Bronchial epithelial cell (primary cell): ENCODE measurements around the gene DHRS13. TPM values are rescaled to one million over a fixed set of nuclear protein-coding genes. Genes with fewer than 3 reads are reported as not detected.

Experiments
- DNase-seq: peaks from one replicate; pipeline ENCODE4 v3.0.0-alpha.2; 2010; ENCODE audit warnings: low read depth
- FAIRE-seq: peaks from 2 replicates; lab custom pipeline; 2011; peaks lifted over from hg19 to GRCh38; lab: Jason Lieb, UNC
- H3K27me3 ChIP-seq: 2 replicates; pipeline ENCODE4 v1.5.1; 2011; ENCODE audit warnings: low read length; ENCODE audit not compliant: control insufficient read depth, insufficient read depth
- H3K36me3 ChIP-seq: 2 replicates; pipeline ENCODE4 v1.5.1; 2011; ENCODE audit warnings: low read length; ENCODE audit not compliant: control insufficient read depth, insufficient read depth
- H3K4me3 ChIP-seq: 2 replicates; pipeline ENCODE4 v1.5.1; 2011; ENCODE audit warnings: mild to moderate bottlenecking, low read depth, low read length, control low read depth
- total RNA-seq: library from RNA; depleted of rRNA; stranded (reverse); fragments of >200 nt; gene quantifications from 2 replicates; pipeline ENCODE4 v1.2.1, GENCODE V29; 2014
- TF ChIP-seq, protein P1 (sequence below): IDR thresholded peaks from 2 replicates; pipeline ENCODE4 v1.5.1; 2011; ENCODE audit warnings: mild to moderate bottlenecking, moderate library complexity, low read length, control low read depth, inconsistent platforms; ENCODE audit not compliant: insufficient read depth, severe bottlenecking

Gene DHRS13
- total RNA-seq, 1 donor from 2014 or later, result 11.3 TPM

DNA sequence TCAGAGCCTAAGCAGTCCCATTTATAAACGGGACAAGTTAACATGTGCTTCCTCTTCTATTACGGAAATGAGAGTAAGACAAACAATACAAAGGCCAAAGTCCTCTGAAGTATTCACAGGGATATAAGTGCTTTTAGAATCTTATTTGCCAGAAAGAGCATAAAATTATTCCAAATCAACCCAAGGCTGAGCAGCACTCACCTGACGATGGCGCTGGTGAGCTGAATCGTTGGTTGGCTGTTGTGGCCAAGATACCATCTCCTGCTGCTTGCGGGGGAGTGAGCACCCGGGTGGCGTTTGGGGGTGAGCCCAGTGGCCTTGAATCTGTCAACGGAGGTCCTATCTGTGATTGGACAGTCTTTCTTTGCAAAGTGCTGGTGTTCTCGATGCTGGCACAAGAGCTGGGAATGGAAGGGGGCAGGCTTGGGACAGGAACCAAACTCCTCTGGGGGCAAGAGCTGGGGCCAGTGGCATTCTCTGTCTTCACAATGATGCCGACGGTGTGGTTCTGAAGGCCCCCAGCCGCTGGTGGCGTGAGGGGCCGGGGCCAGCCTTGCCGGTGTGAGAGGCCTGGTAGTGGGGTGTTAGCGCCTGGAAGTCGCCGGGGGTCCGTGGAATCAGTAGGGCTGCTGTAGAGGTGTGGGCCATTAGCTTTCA is 9.5 kb upstream of the DHRS13 start:
- H3K27me3 ChIP-seq, result no peaks in the 10 kb centered on the region
- DNase-seq, result no peak
- H3K36me3 ChIP-seq, result peaks cover 44% of the 10 kb centered on the region
- no peak for FAIRE-seq
- TF ChIP-seq, protein P1, sequence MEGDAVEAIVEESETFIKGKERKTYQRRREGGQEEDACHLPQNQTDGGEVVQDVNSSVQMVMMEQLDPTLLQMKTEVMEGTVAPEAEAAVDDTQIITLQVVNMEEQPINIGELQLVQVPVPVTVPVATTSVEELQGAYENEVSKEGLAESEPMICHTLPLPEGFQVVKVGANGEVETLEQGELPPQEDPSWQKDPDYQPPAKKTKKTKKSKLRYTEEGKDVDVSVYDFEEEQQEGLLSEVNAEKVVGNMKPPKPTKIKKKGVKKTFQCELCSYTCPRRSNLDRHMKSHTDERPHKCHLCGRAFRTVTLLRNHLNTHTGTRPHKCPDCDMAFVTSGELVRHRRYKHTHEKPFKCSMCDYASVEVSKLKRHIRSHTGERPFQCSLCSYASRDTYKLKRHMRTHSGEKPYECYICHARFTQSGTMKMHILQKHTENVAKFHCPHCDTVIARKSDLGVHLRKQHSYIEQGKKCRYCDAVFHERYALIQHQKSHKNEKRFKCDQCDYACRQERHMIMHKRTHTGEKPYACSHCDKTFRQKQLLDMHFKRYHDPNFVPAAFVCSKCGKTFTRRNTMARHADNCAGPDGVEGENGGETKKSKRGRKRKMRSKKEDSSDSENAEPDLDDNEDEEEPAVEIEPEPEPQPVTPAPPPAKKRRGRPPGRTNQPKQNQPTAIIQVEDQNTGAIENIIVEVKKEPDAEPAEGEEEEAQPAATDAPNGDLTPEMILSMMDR, result peak; percentile 14
- no peak overlapping the region for H3K4me3 ChIP-seq

DNA sequence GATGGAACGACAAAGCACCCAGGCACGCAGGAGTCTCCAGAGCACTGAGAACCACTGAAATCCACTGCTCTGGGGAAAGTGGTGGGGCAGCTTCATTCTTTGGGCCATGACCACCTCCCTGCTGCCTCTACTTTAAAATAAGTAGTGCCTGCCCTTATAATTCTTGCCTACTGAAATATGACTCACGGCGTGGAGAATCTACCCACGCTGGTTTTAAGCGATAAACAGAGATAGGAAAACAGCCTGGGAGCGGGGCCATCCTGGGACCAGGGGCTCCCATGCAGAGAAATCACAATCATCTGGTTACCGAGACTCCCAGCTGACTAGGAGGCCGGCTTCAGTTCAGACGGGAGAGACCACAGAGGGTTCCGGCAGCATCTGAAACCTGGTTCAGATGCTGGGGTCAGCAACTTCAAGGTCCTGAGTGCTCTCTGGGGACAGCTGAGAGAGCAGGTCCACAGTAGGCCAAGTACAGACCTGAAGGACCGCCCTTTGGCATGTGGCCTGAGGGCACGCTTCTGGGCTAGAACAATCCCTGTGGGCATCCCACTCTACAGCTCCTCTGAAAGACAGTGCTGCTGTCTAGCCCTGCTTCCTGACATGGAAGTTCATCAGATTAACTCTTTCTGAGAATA is 8.6 kb upstream of the DHRS13 start:
- Histone ChIP-seq H3K36me3 (peaks cover 37% of the 10 kb centered on the region), H3K27me3 (no peaks in the 10 kb centered on the region), H3K4me3 (no peak overlapping the region)
- no peak for FAIRE-seq
- TF ChIP-seq, protein P1, result no peak
- DNase-seq, result no peak

DNA sequence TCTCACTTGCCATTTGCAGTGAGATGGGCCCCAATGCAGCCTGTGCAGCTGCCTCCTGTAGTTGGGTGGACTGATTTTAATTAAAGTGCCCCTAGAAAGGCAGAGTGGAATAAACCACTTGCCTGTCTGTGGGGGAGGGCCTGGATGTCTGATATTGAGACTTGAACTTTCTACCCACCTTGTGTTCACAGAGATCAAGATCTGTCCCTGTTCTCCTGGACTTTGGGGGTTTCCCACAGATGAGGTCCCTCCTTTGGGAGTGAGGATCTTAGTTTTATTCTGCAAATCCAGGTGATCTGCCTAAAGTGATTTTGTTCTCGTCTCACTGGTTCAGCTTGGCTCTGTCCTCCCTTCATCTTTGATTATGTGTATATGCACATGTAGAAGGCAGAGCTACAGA is 7.7 kb upstream of the DHRS13 start:
- FAIRE-seq, result no peak
- peaks cover 38% of the 10 kb centered on the region for H3K36me3 ChIP-seq

DNA sequence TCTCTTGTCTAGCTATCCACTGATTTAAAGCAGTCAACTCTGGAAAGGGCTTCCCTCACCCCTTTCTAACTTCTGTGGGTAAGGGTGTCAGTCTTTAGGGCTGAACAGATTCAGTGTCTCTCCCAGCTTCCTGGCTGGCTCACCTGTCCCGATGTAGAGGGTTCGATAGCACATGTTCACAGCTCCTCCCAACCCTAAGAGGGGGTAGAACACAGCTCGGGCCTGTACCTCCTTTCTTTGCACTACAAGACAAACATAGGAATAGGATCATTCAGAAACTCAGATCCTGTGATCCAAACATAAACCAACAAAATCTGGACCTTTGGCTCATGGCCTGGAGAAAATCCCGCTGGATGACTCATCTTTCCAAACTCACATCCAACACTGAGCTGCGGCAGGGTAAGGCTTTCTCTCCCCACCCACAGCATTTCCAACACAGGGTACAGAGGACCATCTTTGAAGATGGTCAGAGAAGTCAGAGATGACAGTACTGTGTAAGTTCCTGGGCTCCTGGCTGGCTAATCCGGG is 5.8 kb upstream of the DHRS13 start:
- TF ChIP-seq, protein P1, result no peak

More for the DNA sequence above, 7.7 kb upstream of the DHRS13 start:
- Histone ChIP-seq H3K27me3 (no peaks in the 10 kb centered on the region), H3K4me3 (no peak overlapping the region)
- no peak for DNase-seq
- TF ChIP-seq, protein P1, result no peak

DNA sequence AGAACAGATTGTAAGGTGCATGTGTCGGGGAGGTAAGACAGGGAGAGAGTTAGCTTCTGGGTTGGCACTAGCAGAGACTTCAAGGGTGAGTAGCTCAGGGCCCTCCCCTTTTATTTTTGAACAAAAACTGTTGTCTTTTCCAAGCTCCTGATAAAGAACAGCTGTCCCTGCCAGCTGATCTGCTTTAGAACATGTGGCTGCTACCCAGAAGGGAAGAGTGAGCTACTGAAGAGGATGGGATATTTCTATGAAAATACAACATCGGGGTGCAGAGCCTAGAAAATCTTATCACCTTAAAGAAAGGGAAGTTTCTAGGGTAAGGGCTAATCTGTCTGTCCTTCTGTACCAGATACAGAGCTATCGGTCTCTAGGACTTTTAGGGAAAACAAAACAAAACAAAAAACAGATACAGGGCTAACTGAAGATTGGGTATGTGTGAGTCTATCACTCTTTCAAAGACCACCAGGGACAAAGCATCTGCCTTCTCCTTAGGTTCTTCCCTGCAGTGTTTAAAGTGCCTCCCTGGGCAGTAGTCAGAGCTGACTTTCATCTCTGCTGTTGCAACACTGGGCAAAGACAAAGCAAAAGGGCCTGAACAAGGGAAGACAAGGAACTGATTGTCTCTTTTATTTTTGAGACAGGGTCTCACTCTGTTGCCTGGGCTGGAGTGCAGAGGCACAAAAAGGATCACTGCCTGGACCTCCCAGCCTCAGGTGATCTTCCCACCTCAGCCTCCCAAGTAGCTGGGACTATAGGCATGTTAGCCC is 5.0 kb upstream of the DHRS13 start:
- Histone ChIP-seq H3K4me3 (no peak overlapping the region), H3K36me3 (peaks cover 29% of the 10 kb centered on the region), H3K27me3 (no peaks in the 10 kb centered on the region)
- DNase-seq (no peak), FAIRE-seq (no peak)
- TF ChIP-seq, protein P1, result no peak

More for the DNA sequence above, 5.8 kb upstream of the DHRS13 start:
- DNase-seq, result no peak
- FAIRE-seq, result peak; percentile 47
- Histone ChIP-seq H3K36me3 (peaks cover 32% of the 10 kb centered on the region), H3K4me3 (no peak overlapping the region), H3K27me3 (no peaks in the 10 kb centered on the region)
